NCI-H345 (cell line): ENCODE measurements around the gene SRP9.

Experiments used
- DNase-seq: peaks from one replicate; lab custom pipeline; 2025; lab: John Stamatoyannopoulos, UW

SRP9 gene

GRCh38 chr1:225777583-225778336 is at the start of gene SRP9:
SRP9 (plus strand) TSS chr1:225777826; CDS start chr1:225777941, 115 bp downstream.
- DNase-seq, result peak; percentile 99

DNA sequence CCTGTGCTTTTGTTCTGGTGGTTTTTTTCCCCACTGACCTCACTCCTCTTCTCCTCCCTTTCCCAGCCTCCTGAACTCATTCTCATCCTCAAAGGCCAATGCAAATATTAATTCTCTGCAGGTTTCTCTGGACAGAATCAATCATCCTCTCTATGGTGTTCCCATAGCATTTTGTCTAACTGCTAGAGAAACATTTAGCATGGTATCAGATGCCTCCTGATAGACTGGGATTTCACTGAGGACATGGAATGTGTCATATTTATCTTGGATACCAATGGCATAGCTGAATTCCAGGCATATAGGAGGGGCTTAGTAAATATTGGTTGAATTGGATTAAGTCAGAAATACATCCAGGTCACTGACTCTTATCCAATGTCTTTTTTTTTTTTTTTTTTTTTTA is 46.1 kb upstream of the SRP9 start:
- DNase-seq, result no peak

DNA sequence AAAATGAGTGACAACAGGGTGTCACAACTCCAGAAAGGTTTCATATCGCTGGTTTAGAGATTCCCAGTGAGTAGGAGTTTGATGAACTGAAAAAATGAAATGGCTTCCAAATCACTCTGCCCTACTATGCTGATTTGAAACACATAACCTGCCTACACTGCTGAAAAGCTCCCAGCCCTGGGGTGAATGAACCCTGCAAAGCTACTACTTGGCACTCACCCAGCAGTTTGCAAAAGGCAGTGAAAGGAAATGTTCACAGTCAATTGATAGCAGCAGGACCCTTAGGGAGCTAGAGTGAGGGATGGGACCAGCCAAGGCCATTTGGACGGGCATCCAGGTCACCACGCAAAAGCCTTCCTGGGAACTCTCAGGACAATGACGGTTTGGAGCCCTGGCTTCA is 44.4 kb upstream of the SRP9 start:
- DNase-seq, result peak; percentile 75

GRCh38 chr1:225735252-225736149 is 42.1 kb upstream of the SRP9 start:
- peak; percentile 52 for DNase-seq

GRCh38 chr1:225736437-225737098 is 41.1 kb upstream of the SRP9 start:
- no peak for DNase-seq

DNA sequence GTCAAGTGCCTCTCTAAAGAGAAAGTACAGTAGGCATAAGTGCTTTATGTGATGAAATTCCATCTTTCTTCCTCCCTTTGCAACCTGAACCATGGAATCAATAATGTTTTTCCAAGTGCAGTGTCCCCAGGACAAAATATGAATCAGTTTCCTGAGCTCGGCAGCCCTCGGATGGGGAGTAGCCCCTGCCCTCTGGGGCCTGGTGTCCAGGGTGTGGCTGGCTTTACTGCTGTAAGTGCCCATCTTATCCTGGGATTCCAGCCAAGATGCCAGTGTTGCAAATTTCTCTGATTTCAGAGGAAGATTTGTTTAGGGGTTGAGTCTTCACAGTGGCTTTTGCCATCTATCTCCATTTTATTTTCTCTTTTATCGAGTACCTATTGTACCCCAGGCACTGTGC is 40.5 kb upstream of the SRP9 start:
- no peak for DNase-seq

DNA sequence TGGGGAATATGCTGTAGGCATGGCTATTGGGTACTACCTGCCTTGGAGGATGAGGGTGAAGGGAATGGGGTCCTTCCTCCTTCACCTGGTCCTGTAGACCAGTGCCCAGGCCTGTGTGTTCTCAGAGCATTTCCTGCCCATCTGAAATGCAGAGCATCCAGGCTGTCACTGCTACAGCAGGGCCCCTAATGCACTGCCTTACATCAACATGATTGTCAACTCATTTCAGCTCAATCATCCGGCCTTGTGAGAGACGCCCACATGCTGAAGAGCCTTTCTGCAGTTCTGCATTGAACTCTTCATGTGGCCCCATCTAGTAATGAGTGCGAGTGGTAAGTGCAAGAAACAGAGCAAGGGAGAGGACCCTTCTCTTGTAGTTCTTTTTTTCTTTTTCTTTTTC is 39.8 kb upstream of the SRP9 start:
- DNase-seq, result no peak

- no peak for DNase-seq
These were observed 38.9 kb upstream of the SRP9 start for GRCh38 chr1:225738763-225739162.

DNA sequence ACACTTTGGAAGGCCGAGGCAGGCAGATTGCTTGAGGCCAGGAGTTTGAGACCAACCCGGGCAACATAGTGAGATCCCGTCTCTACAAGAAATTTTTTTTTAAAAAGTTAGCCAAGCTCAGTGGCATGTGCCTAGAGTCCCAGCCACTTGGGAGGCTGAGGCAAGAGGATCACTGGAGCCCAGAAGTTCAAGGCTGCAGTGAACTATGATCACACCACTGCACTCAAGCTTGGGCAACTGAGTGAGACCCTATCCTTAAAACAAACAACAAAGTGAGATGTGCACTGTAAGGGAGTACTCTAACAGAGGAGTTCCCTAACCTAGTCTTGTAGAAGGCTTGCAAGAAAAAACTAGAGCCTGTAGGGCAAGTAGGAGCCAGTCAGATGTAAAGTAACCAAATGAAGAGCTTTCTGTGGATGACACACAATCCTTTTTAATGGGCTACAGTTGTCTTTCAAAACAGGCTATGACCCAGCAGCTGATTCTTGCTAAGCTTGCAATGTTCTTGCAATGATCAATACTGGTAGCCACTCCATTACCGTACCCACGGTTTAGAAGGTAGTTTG is 38.0 kb upstream of the SRP9 start:
- DNase-seq, result no peak

- no peak for DNase-seq
These were observed 32.9 kb upstream of the SRP9 start for GRCh38 chr1:225744745-225745144.

- no peak for DNase-seq
These were observed 32.4 kb upstream of the SRP9 start for GRCh38 chr1:225745273-225745672.

DNA sequence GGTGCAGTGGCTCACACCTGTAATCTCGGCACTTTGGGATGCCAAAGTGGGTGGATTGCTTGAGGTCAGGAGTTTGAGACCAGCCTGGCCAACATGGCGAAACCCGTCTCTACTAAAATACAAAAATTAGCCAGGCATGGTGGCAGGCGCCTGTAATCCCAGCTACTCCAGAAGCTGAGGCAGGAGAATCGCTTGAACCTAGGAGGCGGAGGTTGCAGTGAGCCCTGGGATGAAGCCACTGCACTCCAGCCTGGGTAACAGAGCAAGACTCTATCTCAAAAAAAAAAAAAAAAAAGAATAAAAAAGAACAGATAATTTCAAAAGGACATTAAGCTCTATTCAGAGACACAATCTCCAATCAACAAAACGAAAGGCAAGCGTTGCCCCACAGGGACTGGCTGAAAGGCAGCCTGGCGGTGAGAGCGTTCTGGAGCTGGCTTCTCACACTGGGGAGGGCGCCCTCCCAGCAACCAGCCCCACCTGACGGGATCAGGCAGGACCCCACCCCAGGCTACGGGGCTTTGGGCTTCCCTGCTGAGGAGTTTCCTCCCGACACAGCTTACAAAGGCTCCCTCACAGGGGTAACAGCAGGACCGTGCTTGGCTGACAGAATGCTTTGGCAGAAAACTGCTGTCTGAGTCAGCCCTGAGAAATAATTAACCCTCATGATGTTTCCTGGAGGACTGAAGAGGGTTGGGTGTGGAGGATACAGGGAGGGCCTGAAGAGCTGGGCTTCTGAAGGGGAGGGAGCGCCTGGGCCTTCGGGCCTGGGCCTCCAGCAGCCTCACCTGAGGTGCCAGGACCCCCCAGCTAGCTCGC is 31.1 kb upstream of the SRP9 start:
- peak; percentile 85 for DNase-seq

GRCh38 chr1:225747566-225747965 is 30.1 kb upstream of the SRP9 start:
- no peak for DNase-seq

DNA sequence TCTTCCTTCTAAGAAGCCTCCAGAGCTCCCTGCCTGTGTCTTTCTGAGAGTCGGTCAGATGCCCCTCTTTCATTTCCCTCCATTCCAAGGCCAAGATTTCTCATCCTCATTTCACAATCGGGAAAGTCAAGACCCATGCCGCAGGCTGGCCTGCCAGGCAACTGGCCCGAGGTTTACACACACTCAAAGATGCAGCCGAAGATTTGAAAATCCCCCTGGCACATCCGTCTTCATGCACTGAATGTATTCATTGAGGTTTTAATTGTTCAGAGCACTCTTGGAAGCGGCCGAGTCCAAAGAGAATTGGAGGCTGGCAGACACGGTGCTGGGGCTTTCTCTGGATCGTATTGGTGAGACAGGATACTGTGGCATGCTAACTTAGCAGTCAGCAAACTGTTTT is 29.1 kb upstream of the SRP9 start:
- no peak for DNase-seq

- DNase-seq, result no peak
These were observed 27.9 kb upstream of the SRP9 start for GRCh38 chr1:225749706-225750105.

- no peak for DNase-seq
These were observed 27.2 kb upstream of the SRP9 start for GRCh38 chr1:225750420-225750819.

DNA sequence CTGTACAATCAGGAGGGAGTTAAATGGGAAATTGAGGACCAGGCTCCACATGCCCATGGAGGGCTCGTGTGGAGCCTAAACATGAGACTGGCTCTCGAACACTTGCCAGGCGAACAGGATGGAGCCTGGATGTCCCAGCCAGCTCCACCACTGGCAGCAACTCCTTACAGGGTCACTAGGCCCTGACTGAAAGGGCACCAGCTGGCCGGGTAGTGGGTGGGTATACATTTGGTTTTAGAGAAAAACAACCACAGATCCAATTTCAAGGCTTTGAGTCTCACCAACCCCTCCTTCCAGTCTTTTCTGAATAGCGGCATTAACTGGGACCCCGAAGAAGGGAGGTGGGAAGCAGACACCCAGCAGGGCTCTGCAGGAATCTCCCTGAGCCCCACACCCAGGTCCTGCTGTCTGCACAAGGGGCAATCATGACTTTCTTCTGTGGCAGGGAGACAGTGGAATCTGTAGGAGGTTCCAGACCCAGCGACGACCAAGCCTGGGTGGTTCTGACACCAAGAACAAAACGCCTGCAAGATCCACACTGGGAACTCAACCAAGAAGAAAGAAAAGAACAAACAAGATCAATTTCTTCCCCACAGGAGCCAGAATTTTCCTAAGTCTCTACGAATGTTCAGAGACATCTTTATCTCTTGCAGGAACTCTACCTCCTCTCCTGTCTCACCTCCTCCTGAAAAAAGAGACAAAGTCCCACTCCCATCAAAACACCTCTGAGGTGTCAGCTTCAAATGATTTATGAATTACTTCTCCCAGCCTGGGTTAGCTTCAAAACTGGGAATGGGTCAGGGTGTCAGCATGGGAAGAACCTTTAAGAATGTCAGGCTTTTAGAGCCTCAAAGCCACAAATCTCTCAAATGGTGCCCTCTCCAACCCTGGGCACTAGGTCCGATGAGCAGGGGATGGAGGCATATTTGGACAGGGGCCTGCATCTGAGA is 26.5 kb upstream of the SRP9 start:
- no peak for DNase-seq

DNA sequence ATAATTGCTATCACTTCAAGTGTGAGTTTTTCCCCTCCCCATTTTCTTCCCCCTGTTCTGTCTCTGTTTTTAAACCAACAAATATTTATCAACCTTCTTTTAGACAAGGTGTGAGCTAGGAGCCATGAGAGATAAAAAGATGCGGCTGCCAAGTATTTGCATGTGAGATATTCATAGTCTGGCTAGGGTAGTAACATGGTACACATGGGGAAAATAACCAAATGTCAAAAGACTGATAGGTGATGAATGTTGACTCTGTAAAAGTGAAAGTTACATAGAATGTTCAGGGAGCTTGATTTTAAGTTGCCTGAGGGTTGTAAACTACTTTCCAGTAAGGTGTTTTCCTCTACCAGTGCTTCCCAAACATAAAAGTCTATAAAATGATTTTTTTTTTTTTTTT is 25.4 kb upstream of the SRP9 start:
- no peak for DNase-seq

DNA sequence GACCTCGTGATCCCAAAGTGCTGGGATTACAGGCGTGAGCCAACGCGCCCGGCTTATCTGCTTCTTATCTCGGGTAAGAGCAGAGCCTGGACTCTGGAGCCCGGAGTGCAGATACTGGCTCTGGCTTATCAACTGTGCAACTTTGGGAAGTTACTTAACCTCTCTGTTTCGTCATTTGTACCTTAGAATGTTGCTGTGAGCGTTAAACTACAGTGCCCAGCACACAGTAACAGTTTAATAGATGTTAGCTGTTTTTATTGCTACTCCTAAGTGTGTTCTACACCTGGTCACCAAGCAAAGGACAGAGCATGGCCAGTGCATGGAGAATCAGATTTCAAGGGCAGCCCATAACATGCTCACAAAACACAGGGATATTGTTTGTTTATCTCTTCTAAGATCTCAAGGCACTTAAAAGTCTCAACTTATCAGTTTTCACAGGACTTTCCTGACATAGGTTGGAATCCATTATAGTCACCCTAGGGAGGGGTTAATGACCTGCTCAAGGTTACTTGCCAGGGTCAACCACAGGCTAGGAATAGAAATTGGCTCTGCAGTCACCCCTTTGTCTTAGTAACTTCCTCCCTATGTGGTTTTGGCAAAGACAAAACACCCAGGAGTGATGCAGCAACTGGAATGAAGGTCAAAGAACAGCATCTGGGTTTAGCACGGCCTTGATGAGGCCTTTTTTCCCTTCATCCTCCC is 22.5 kb upstream of the SRP9 start:
- no peak for DNase-seq
